C1 segment of cervical spinal cord (tissue), 14 donors: Measurements from ENCODE around the gene PRTG.
"Not testable (repeated sequence)": the region's sequence is repeated elsewhere in the genome, so short reads cannot be mapped to it uniquely, and the experiment has no call there.

Experiments
- DNase-seq, 14 donors: peaks; one replicate each; lab custom pipeline; 2025; lab: John Stamatoyannopoulos, UW

PRTG gene, protein sequence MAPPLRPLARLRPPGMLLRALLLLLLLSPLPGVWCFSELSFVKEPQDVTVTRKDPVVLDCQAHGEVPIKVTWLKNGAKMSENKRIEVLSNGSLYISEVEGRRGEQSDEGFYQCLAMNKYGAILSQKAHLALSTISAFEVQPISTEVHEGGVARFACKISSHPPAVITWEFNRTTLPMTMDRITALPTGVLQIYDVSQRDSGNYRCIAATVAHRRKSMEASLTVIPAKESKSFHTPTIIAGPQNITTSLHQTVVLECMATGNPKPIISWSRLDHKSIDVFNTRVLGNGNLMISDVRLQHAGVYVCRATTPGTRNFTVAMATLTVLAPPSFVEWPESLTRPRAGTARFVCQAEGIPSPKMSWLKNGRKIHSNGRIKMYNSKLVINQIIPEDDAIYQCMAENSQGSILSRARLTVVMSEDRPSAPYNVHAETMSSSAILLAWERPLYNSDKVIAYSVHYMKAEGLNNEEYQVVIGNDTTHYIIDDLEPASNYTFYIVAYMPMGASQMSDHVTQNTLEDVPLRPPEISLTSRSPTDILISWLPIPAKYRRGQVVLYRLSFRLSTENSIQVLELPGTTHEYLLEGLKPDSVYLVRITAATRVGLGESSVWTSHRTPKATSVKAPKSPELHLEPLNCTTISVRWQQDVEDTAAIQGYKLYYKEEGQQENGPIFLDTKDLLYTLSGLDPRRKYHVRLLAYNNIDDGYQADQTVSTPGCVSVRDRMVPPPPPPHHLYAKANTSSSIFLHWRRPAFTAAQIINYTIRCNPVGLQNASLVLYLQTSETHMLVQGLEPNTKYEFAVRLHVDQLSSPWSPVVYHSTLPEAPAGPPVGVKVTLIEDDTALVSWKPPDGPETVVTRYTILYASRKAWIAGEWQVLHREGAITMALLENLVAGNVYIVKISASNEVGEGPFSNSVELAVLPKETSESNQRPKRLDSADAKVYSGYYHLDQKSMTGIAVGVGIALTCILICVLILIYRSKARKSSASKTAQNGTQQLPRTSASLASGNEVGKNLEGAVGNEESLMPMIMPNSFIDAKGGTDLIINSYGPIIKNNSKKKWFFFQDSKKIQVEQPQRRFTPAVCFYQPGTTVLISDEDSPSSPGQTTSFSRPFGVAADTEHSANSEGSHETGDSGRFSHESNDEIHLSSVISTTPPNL

DNA sequence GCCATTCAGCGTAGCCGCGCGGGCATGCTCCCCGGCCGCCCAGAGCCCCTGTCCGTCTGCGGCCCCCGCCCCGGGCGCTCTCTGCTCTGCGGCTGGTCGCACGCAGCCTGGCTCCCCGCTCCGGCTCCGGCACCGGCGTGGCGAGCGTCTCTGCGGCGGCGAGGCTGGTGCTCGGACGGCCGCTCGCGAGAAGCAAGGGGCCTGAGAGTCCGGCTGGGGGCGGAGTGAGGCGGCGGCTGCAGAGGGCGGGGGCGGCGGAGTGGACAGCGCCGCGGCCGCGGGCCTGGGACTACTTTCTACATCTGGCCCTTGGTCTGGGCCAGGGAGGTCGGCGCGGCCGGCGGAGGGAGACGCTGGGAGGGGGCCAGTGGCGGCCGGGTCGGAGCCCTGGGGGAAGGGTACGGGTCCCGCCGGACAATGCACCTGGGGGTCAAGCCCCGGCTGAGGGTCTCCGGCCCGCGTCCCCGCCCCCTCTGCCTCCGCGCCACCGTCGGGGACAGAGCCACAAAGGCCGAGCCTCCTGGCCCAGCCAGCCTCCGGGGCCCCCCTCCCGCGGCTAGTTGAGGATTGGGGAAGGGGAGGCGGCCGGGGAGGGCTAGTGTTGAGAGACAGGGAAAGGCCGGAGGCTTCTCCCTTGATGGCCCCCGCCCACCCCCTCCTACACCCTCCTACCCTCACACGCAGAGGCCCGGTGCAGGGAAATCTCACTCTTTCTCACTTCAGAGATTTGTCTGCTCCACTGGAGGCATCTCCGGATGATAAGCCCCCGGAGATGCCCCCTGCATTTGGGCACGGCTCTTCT is at the start of gene PRTG:
Gene PRTG, minus strand, starts transcription at position 226 of the 802 bp plus-strand sequence. Its CDS starts 221 bp downstream, at position 5.
- DNase-seq = peak in 11 of 14 donors; percentile 9 to 73 (median 46)

DNA sequence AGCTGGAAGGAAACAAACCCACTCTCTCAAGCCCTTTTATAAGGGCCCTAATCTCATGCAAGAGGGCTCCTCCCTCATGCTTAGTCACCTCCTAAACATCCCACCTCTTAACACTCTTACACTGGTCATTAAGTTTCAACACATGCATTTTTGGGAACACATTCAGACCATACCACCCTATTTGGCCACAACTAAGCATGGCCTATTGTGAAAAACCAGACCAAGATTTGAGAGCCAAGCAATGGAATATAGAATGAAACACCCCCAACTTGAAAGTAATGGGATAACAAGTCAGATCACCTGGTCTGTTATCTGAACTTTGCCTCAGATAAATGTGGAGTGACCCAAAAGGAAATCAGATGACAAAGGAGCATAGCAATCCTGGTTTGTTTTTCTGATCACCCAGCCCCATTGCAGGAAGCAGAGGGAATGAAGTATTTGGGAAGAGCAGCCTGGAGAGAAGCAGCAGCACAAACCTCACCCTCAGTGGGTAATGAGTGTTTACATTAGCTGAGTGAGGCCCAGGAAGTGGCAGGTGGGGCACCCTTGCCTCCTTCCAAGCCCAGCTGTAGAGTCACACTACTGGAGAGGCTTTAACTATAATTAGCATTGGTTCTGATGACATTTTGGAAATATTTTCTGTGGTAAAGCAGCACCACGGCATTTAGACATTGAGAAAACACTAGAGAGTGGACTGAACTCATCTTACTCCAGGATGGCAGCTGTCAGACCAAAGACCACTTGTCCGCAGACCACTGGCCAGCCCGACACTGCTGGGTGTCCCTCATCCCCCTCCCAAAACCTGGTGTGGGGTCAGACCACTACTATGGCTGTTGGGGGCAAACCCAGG is 48.8 kb upstream of the PRTG start:
- DNase-seq = no peak

DNA sequence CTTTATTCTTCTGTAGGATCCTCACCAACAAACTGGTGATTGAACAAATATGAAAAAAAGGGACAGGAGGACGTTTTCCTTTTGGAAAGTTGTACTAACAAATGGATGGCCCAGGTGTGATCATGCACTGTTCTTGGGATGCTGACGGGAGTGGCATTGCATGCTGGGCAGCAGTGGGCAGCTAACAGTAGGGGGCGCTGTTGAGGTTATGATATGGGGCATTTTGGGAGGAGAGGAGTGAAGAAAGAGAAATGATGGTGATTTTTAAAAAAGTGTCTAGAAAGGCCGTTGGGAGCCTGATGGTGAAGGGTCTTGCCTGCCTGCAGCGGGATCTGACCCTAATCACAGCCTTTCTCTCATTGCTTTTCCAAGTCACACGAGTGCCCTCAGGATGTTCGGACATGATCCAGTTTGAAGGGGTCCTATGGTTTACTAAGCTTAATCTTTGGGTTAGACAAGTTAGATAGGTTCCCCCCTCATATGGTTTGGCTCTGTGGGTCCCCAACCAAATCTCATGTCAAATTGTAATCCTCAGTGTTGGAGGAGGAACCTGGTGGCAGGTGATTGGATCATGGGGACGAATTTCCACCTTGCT is 46.2 kb upstream of the PRTG start:
- DNase-seq = peak in 2 of 14 donors; percentile 0

DNA sequence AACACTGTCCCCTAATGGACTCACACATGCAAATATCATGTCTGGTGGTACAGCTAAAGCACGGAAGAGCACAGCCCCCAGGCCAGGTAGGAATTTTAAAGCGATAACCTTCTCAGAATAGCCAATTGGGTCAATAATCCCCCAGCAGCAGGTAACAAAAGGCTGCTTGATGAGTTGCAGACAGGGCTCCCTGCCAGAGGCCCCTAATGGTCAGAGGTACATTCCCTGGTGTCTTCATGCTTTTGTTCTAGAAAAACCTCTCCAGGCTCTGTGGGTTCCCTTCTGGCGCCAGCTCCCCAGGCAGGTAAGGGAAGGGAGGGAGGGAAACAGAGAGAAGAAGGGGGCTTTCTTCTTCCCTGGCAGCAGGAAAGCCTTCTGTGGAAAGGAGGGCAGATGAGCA is 43.4 kb upstream of the PRTG start:
- DNase-seq = no peak

DNA sequence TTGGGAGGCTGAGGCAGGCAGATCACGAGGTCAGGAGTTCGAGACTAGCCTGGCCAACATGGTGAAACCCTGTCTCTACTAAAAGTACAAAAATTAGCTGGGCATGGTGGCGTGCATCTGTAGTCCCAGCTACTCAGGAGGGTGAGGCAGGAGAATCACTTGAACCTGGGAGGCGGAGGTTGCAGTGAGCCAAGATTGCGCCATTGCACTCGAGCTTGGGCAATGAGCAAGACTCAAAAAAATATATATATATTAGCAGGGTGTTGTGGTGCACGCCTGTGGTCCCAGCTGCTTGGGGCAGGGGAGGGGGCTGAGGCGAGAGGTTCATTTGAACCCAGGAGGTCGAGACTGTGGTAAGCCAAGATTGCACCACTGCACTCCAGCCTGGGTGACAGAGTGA is 42.6 kb upstream of the PRTG start:
- DNase-seq = not testable (repeated sequence)

DNA sequence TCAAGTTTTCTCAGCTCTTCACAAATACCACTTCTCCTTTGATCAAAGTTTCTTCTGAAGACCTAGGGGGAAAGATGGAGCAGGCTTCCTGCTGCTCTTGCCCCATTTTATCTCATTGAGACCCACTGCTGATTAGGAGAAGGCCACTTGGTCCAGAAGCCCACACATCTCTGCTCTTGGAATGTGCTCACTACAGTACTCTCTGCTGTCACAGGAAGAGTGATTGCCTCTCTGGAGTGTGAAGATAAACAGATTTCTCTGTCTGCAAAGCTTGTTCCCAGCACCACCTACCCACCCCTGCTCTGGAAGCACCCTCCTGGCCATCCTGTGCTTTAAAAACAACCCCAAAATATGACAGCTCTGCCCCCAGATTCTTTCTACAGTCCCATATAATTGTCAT is 41.3 kb upstream of the PRTG start:
- DNase-seq = no peak

DNA sequence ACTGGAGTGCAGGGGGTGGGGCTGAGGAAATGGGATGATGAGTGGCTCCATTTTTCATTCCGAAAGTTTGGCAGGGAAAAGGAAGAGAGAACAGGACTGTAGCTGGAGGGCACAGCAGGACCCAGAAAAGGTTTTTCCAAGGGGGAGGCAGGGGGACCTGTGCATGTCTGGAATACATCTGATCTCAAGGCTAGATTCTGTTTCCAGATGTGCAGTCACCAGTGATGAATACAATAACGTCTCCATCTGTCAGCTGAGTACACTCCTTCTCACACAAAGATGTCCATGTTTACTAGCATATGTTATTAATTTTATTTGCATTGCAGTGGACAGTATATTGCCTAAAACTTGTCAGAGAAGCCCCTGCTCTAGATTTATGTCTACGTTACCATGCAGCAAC is 39.9 kb upstream of the PRTG start:
- DNase-seq = no peak

DNA sequence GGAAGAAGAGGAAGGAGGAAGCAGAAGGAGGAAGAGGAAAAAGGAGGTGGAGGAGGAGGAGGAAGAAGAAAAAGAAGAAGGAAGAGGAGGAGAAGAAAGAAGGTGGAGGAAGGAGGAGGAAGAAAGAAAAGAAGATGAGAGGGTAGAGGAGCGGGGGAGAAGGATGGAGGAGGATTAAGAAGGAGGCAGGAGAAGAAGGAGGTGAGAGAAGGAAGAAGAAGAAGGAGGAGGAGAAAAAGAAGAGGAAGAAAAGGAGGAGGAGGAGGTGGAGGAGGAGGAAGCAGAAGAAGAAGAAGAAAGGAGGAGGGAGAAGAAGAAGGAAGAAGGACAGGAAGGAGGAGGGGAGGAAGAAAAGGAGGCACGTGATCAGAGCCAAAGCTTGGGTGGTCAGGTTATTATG is 37.3 kb upstream of the PRTG start:
- DNase-seq = no peak

DNA sequence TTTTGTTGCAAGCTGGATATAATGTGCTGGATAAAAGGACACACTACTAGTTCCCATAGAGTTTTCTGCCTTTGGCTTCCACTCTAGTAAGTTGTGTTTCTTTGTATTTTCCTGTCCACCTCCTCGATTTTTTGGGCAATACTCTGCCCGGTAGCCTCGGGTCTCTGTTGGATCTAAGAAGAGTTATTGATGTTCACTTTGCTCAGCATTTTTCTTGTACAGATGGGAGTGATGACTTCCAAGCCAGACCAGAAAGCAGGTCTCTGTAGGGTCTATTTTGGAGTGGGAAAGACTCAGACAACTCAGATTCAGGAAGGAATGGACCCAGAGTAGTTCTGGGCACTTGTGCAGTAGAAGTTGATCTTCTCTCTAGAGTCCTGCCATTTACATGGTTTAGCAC is 36.0 kb upstream of the PRTG start:
- DNase-seq = no peak

DNA sequence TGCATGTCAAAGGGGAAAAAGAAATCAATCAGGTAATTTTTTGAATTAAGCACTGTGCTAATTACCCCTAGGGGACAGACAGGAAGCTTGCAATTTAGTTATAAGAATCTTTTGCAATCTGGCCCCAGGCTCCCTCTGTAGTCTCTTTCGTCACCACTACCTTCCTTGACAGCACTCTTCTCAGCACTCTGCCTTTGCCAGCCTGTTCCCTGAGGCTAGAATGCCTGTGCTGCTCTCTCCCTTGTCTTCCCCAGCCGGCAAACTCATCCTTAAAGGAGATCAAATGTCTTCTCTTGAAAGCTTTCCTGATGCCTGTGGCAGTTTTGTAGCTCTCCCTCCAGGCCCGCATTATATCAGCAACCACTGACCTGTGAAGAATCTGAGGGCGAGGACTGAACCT is 32.4 kb upstream of the PRTG start:
- DNase-seq = no peak

DNA sequence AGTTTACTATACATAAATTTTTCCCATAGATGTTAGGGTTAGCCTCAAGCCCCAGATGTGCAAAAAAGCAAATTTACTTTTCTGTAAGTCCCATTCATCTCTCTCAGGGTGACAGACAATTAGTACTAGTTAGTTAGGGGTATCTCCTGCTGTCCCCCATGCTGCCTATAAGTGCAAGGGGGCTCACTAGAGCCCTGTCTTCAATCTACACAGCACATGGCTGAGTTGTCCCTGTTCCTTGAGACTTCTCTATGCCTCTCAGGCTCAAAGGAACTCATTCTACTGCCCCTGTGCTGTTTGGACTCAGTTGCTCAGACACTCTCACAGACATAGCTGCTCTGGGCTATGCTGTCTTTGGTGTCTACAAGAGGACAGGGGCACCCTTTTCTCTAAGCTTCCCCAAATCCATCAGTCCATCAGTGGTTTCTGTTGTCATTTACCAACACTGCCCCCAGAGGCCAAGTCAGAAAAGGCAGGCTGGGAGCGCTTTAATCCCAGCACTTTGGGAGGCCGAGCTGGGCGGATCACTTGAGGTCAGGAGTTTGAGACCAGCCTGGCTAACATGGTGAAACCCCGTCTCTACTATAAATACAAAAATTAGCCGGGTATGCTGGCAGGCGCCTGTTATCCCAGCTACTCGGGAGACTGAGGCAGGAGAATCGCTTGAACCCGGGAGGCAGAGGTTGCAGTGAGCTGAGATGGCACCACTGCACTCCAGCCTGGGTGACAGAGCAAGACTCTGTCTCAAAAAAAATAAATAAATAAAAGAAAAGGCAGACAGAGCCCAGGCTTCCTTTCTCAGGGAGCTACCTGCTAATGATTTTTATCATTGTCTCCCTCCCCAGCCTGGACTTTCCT is 31.4 kb upstream of the PRTG start:
- peak in 2 of 14 donors; percentile 0 to 5 for DNase-seq

DNA sequence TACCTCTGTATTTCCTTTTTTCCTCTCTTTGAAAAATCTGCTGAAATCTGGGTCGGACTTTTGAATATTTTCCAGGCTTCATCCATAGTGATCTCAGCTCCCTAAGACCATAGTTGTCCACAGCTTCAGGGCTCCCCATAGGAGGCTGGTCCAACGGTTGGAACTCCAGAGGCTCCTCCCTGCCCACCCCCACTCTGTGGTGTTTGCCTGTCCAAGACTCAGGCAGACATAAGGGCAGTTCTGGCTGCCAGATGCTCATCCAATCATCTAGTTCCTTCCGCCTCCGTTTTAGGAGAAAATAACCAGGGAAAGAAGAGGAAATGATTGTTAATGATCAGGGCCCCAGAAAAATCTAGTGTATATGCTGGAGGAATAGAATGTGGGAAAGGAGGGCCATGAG is 27.9 kb upstream of the PRTG start:
- no peak for DNase-seq

DNA sequence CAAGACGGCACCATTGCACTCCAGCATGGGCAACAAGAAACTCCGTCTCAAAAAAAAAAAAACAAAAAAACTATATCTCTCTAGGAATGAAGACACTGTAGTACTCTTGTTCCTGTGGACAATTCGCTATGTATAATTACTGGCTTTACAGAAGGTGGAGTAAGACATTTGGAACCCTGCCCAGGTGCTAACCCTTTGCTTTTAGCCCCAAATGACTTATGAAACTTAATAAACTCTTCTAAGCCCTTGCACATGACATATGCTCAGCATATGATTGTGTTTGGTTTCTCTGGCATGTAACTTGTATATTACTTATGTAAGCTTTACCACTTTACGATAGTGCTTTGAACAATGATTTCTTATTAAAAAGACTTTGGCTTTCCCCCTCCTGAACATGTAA is 27.3 kb upstream of the PRTG start:
- no peak for DNase-seq

DNA sequence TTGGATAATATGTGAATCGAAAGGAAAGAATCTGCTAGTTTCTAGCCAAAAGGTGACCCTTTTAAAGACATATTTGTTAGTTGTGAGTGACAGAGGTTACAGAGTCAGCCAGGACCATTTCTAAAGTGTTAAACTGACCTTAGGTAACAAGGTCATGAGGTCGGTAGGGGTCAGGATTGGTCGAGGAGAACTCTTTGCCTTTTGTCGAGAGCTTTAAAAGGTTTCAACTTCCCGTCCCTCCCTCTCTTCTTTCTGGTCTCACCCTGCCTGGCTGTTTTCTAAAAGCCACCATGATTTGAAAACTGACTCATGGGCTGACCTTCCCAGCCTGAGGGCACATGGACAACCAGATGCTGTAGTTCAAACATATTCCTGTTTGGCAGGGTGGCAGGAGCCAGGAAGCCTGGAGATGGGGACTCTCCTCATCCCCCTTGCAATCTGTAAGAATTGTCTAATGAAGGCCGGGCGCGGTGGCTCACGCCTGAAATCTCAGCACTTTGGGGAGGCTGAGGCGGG is 25.8 kb upstream of the PRTG start:
- no peak for DNase-seq

DNA sequence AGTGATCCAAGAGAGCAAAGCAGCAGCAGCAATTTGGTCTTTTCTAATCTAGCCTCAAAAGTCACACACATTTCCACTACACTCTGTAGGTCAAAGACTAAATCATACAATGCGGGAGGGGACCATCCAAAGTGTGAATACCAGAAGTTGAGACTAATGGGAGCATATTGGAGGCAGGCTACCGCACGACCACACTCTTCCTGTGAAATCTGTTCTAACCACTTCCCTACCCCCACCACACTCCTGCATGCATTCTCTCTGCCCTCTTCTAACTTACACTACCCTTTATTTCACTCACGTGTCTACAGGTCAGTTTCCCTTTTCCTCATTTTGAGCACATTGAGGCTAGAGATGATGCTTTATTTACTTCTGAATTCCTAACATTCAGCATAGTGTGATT is 23.7 kb upstream of the PRTG start:
- DNase-seq = no peak

DNA sequence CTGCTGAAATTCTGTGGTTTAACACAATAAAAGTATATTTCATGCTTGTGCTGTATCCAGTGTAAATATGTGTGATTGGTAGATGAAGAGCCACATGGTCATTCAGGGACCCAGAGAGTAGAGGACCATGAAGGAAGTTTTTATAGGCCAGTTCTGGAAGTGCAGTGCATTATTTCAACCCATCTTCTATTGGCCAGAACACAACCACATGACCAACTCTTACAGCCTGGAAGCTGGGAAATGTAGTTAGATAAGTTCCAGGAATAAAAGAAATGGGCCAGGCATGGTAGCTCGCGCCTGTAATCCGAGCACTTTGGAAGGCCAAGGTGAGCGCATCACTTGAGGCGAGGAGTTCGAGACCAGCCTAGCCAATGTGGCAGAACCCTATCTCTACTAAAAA is 21.4 kb upstream of the PRTG start:
- DNase-seq = no peak

DNA sequence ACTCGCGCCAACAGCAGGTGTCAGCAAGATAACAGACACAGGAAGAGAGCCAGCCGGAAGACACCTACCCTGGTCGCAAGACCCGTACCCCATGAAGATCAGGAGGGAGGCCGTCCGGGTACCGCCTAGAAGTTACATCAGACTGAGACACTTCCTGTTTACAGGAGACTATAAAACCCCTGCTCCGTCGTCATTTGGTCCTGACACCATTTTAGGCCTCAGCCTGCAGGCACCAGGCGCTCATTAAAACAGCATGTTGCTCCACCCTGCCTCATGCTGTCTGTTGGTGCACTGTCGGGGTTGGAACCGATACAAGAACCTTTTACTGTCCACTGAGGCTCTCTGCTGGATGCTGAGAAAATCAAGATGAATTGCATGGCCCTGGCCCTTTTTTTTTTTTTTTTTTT is 15.6 kb upstream of the PRTG start:
- no peak for DNase-seq

DNA sequence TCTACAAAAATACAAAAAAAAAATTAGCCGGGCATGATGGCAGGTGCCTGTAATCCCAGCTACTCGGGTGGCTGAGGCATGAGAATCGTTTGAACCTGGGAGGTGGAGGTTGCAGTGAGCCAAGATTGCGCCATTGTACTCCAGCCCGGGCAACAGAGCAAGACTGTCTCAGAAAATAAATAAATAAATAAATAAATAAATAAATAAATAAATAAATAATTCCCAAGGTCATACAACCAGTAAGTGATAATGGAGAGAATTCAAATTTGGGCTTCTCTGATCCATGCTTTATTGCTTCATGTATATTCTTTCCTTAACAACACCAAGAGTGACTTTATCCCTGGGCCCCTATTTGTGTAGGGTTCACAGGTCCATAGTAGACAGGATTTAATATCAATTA is 10.5 kb upstream of the PRTG start:
- not testable (repeated sequence) for DNase-seq

DNA sequence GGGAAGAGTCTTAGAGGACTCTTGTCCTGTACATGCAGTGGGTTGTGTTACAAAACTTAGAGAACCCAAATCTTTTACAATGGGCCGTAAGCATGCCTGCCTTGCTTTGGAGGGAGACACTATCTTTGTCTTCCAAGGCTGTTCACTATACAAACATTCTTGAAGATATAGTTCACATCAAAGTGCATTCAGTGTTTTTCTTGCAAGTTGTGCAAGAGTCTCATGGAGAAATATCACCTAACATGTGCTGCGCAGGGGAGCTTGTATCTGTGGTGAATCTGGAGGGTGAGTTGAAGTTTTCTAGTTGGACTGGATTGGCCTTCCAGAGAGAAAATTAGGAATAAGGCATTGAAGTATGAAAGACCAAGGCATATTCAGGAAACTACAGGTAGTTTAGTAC is 7.8 kb upstream of the PRTG start:
- DNase-seq = no peak
